ENCODE results near the gene RASAL1.

DNA sequence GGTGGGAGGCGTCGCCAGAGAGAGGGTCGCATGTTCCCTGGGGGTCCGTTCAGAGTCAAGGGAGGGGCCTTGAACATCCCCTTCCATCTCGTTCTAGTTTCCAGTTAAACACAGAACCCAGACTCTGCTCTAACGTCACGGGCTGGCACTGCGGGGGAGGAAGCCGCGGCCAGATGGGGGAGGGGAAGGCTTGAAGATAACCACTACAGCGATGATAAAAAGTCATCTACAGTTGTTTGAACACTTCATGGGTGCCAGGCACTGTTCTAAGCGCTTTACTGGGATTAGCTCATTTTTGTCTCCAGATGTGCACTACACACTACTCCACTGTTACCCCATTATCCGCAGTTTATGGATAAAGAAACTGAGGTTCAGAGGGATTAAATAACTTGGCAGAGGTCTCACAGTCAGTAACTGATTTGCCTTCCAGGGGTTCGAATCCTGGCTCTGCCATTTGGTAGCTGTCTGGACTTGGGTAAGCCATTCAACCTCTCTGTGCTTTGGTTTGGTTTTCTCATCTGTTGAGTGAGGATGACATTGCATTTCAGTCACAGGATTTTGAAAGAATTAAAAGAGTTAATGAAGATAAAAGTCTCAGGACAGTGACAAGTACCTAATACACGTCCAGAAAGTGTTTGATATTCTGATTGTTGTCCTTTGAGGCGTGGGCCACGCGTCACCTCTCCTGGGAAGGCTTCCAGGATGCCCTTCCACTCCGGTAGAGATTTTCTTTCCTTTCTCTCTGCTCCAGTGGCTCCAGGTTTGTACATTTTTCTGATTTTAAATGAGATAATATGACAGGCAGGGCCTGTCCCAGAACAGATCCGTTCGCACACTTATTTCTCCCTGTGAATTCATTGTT is 798 bp upstream of the RASAL1 start:
- TF ChIP-seq, protein P1, sequence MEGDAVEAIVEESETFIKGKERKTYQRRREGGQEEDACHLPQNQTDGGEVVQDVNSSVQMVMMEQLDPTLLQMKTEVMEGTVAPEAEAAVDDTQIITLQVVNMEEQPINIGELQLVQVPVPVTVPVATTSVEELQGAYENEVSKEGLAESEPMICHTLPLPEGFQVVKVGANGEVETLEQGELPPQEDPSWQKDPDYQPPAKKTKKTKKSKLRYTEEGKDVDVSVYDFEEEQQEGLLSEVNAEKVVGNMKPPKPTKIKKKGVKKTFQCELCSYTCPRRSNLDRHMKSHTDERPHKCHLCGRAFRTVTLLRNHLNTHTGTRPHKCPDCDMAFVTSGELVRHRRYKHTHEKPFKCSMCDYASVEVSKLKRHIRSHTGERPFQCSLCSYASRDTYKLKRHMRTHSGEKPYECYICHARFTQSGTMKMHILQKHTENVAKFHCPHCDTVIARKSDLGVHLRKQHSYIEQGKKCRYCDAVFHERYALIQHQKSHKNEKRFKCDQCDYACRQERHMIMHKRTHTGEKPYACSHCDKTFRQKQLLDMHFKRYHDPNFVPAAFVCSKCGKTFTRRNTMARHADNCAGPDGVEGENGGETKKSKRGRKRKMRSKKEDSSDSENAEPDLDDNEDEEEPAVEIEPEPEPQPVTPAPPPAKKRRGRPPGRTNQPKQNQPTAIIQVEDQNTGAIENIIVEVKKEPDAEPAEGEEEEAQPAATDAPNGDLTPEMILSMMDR (IDR thresholded peaks at IDR 0.05) = no peak
- TF ChIP-seq EZH2 (IDR thresholded peaks at IDR 0.05) (no peak), EZH2phosphoT487 (IDR thresholded peaks at IDR 0.05) (no peak)
